ENCODE data around the gene CASZ1. TPM values are rescaled to one million over a fixed set of nuclear protein-coding genes. Genes with fewer than 3 reads are reported as not detected.

CASZ1 gene
- polyA plus RNA-seq, 4 donors, result 13.5 to 23.0 (median 14.5) TPM

- DNase-seq, result no peak
- Histone ChIP-seq H3K36me3 (ENCODE audit: control insufficient read depth in 3 of 3, insufficient read depth in 2 of 3, low read depth in 1 of 3, low read length in 3 of 3) (peaks cover 4 to 94% (median 6%) of the 10 kb centered on the region in 3 donors), H3K27ac (ENCODE audit: low read depth in 1 of 3, low read length in 2 of 3) (no peak overlapping the region), H3K4me3 (ENCODE audit: low read depth in 1 of 3, low read length in 3 of 3) (no peak overlapping the region), H3K9me3 (ENCODE audit: control insufficient read depth in 2 of 2, insufficient read depth in 1 of 2, low read depth in 1 of 2, low read length in 1 of 2) (no peaks in the 10 kb centered on the region), H3K27me3 (ENCODE audit: control insufficient read depth in 3 of 3, insufficient read depth in 3 of 3, low read length in 3 of 3) (no peaks in the 10 kb centered on the region), H3K4me1 (ENCODE audit: control insufficient read depth in 3 of 3, insufficient read depth in 2 of 3, low read depth in 1 of 3, low read length in 2 of 3) (peaks cover 0 to 3% (median 0%) of the 10 kb centered on the region in 3 donors)
- no peak for FAIRE-seq
- WGBS, 3 donors, result 88 to 97% (median 92%) methylated on average over 10 of the region's 10 CpGs
These were observed 170.9 kb downstream of the CASZ1 start for GRCh38 chr1:10625554-10625953.

- WGBS, 3 donors, result 92 to 97% (median 95%) methylated on average over 9 of the region's 9 CpGs
- Histone ChIP-seq H3K4me1 (ENCODE audit: control insufficient read depth in 3 of 3, insufficient read depth in 2 of 3, low read depth in 1 of 3, low read length in 2 of 3) (peaks cover 0 to 3% (median 0%) of the 10 kb centered on the region in 3 donors), H3K9me3 (ENCODE audit: control insufficient read depth in 2 of 2, insufficient read depth in 1 of 2, low read depth in 1 of 2, low read length in 1 of 2) (no peaks in the 10 kb centered on the region), H3K27ac (ENCODE audit: low read depth in 1 of 3, low read length in 2 of 3) (no peak overlapping the region), H3K4me3 (ENCODE audit: low read depth in 1 of 3, low read length in 3 of 3) (no peak overlapping the region), H3K27me3 (ENCODE audit: control insufficient read depth in 3 of 3, insufficient read depth in 3 of 3, low read length in 3 of 3) (no peaks in the 10 kb centered on the region), H3K36me3 (ENCODE audit: control insufficient read depth in 3 of 3, insufficient read depth in 2 of 3, low read depth in 1 of 3, low read length in 3 of 3) (peaks cover 4 to 90% (median 6%) of the 10 kb centered on the region in 3 donors)
- no peak for DNase-seq
- no peak for FAIRE-seq
These were observed 171.4 kb downstream of the CASZ1 start for GRCh38 chr1:10625076-10625475.

GRCh38 chr1:10624256-10625050 is 172.0 kb downstream of the CASZ1 start:
- peaks cover 4 to 86% (median 6%) of the 10 kb centered on the region in 3 donors for H3K36me3 ChIP-seq (ENCODE audit: control insufficient read depth in 3 of 3, insufficient read depth in 2 of 3, low read depth in 1 of 3, low read length in 3 of 3)
- DNase-seq (peak in 1 of 2 donors; percentile 39), FAIRE-seq (no peak)

GRCh38 chr1:10623686-10624145 is 172.7 kb downstream of the CASZ1 start:
- Histone ChIP-seq H3K27me3 (ENCODE audit: control insufficient read depth in 3 of 3, insufficient read depth in 3 of 3, low read length in 3 of 3) (no peaks in the 10 kb centered on the region), H3K4me1 (ENCODE audit: control insufficient read depth in 3 of 3, insufficient read depth in 2 of 3, low read depth in 1 of 3, low read length in 2 of 3) (peaks cover 0 to 3% (median 0%) of the 10 kb centered on the region in 3 donors), H3K9me3 (ENCODE audit: control insufficient read depth in 2 of 2, insufficient read depth in 1 of 2, low read depth in 1 of 2, low read length in 1 of 2) (no peaks in the 10 kb centered on the region), H3K27ac (ENCODE audit: low read depth in 1 of 3, low read length in 2 of 3) (no peak overlapping the region), H3K4me3 (ENCODE audit: low read depth in 1 of 3, low read length in 3 of 3) (no peak overlapping the region), H3K36me3 (ENCODE audit: control insufficient read depth in 3 of 3, insufficient read depth in 2 of 3, low read depth in 1 of 3, low read length in 3 of 3) (peaks cover 4 to 84% (median 6%) of the 10 kb centered on the region in 3 donors)
- WGBS, 3 donors, result 90 to 96% (median 94%) methylated on average over 12 of the region's 12 CpGs
- DNase-seq, result no peak
- FAIRE-seq, result no peak

More at GRCh38 chr1:10624256-10625050, 172.0 kb downstream of the CASZ1 start:
- 86 to 92% (median 88%) methylated on average over 26 of the region's 26 CpGs for WGBS, 3 donors
- peaks cover 0 to 3% (median 0%) of the 10 kb centered on the region in 3 donors for H3K4me1 ChIP-seq (ENCODE audit: control insufficient read depth in 3 of 3, insufficient read depth in 2 of 3, low read depth in 1 of 3, low read length in 2 of 3)
- no peak overlapping the region for H3K27ac ChIP-seq (ENCODE audit: low read depth in 1 of 3, low read length in 2 of 3)
- no peaks in the 10 kb centered on the region for H3K9me3 ChIP-seq (ENCODE audit: control insufficient read depth in 2 of 2, insufficient read depth in 1 of 2, low read depth in 1 of 2, low read length in 1 of 2)
- no peak overlapping the region for H3K4me3 ChIP-seq (ENCODE audit: low read depth in 1 of 3, low read length in 3 of 3)
- no peaks in the 10 kb centered on the region for H3K27me3 ChIP-seq (ENCODE audit: control insufficient read depth in 3 of 3, insufficient read depth in 3 of 3, low read length in 3 of 3)

GRCh38 chr1:10622910-10623685 is 173.3 kb downstream of the CASZ1 start:
- FAIRE-seq, result no peak
- DNase-seq, result no peak
- Histone ChIP-seq H3K4me3 (ENCODE audit: low read depth in 1 of 3, low read length in 3 of 3) (no peak overlapping the region), H3K4me1 (ENCODE audit: control insufficient read depth in 3 of 3, insufficient read depth in 2 of 3, low read depth in 1 of 3, low read length in 2 of 3) (peaks cover 0 to 3% (median 0%) of the 10 kb centered on the region in 3 donors), H3K9me3 (ENCODE audit: control insufficient read depth in 2 of 2, insufficient read depth in 1 of 2, low read depth in 1 of 2, low read length in 1 of 2) (no peaks in the 10 kb centered on the region), H3K27me3 (ENCODE audit: control insufficient read depth in 3 of 3, insufficient read depth in 3 of 3, low read length in 3 of 3) (no peaks in the 10 kb centered on the region), H3K27ac (ENCODE audit: low read depth in 1 of 3, low read length in 2 of 3) (no peak overlapping the region), H3K36me3 (ENCODE audit: control insufficient read depth in 3 of 3, insufficient read depth in 2 of 3, low read depth in 1 of 3, low read length in 3 of 3) (peaks cover 4 to 84% (median 6%) of the 10 kb centered on the region in 3 donors)
- 93 to 96% (median 93%) methylated on average over 24 of the region's 24 CpGs for WGBS, 3 donors

GRCh38 chr1:10621906-10622305 is 174.5 kb downstream of the CASZ1 start:
- 79 to 89% (median 86%) methylated on average over 9 of the region's 9 CpGs for WGBS, 3 donors
- Histone ChIP-seq H3K4me1 (ENCODE audit: control insufficient read depth in 3 of 3, insufficient read depth in 2 of 3, low read depth in 1 of 3, low read length in 2 of 3) (peaks cover 0 to 3% (median 0%) of the 10 kb centered on the region in 3 donors), H3K4me3 (ENCODE audit: low read depth in 1 of 3, low read length in 3 of 3) (no peak overlapping the region), H3K9me3 (ENCODE audit: control insufficient read depth in 2 of 2, insufficient read depth in 1 of 2, low read depth in 1 of 2, low read length in 1 of 2) (no peaks in the 10 kb centered on the region), H3K36me3 (ENCODE audit: control insufficient read depth in 3 of 3, insufficient read depth in 2 of 3, low read depth in 1 of 3, low read length in 3 of 3) (peaks cover 0 to 83% (median 6%) of the 10 kb centered on the region in 3 donors), H3K27ac (ENCODE audit: low read depth in 1 of 3, low read length in 2 of 3) (no peak overlapping the region), H3K27me3 (ENCODE audit: control insufficient read depth in 3 of 3, insufficient read depth in 3 of 3, low read length in 3 of 3) (no peaks in the 10 kb centered on the region)
- DNase-seq (no peak), FAIRE-seq (no peak)

- DNase-seq (no peak), FAIRE-seq (no peak)
- Histone ChIP-seq H3K36me3 (ENCODE audit: control insufficient read depth in 3 of 3, insufficient read depth in 2 of 3, low read depth in 1 of 3, low read length in 3 of 3) (peaks cover 0 to 84% (median 6%) of the 10 kb centered on the region in 3 donors), H3K27ac (ENCODE audit: low read depth in 1 of 3, low read length in 2 of 3) (no peak overlapping the region), H3K9me3 (ENCODE audit: control insufficient read depth in 2 of 2, insufficient read depth in 1 of 2, low read depth in 1 of 2, low read length in 1 of 2) (no peaks in the 10 kb centered on the region), H3K4me1 (ENCODE audit: control insufficient read depth in 3 of 3, insufficient read depth in 2 of 3, low read depth in 1 of 3, low read length in 2 of 3) (peaks cover 0 to 3% (median 0%) of the 10 kb centered on the region in 3 donors), H3K4me3 (ENCODE audit: low read depth in 1 of 3, low read length in 3 of 3) (no peak overlapping the region), H3K27me3 (ENCODE audit: control insufficient read depth in 3 of 3, insufficient read depth in 3 of 3, low read length in 3 of 3) (no peaks in the 10 kb centered on the region)
- WGBS, 3 donors, result 94 to 95% (median 94%) methylated on average over 12 of the region's 12 CpGs
These were observed 175.7 kb downstream of the CASZ1 start for GRCh38 chr1:10620776-10621175.
